Astrocyte of the cerebellum (primary cell): Measurements from ENCODE around the gene CLCN6.

Experiments used
- DNase-seq: peaks from one replicate; pipeline ENCODE4 v3.0.0-alpha.2; 2011; ENCODE audit warnings: low read depth
- H3K4me3 ChIP-seq: 2 replicates; pipeline ENCODE4 v1.5.1; 2011; ENCODE audit warnings: mild to moderate bottlenecking, low read depth, low read length, moderate library complexity
- CTCF ChIP-seq: IDR thresholded peaks from 2 replicates; pipeline ENCODE4 v1.5.1; 2012; ENCODE audit warnings: low read length, low read depth, moderate library complexity, mild to moderate bottlenecking; ENCODE audit errors: missing control alignments
- in situ Hi-C: cut with HindIII; loops from 2 replicates; pipeline ENCODE4 v1.10.0; 2017; ENCODE audit warnings: low sequenced_read_pairs

CLCN6 gene

GRCh38 chr1:11850156-11850555 is 44.2 kb downstream of the CLCN6 start:
- in situ Hi-C loops: no loop called here
- TF ChIP-seq CTCF: no peak
- H3K4me3 ChIP-seq: no peak overlapping the region
- DNase-seq: no peak

- no peak for DNase-seq
- H3K4me3 ChIP-seq: no peak overlapping the region
- in situ Hi-C loops: no loop called here
- TF ChIP-seq CTCF: no peak
Observed at GRCh38 chr1:11851180-11851579, 45.2 kb downstream of the CLCN6 start.

GRCh38 chr1:11854519-11854918 is 48.5 kb downstream of the CLCN6 start:
- in situ Hi-C loops: no loop called here
- no peak for DNase-seq
- no peak for TF ChIP-seq CTCF

GRCh38 chr1:11855430-11855829 is 49.4 kb downstream of the CLCN6 start:
- DNase-seq: no peak
- no peak overlapping the region for H3K4me3 ChIP-seq
- TF ChIP-seq CTCF: no peak
- in situ Hi-C loops: no loop called here

More at GRCh38 chr1:11854519-11854918, 48.5 kb downstream of the CLCN6 start:
- no peak overlapping the region for H3K4me3 ChIP-seq

- in situ Hi-C loops: no loop called here
- no peak for DNase-seq
- no peak for TF ChIP-seq CTCF
- H3K4me3 ChIP-seq: no peak overlapping the region
Observed at GRCh38 chr1:11856698-11857097, 50.7 kb downstream of the CLCN6 start.

GRCh38 chr1:11857164-11857851 is 51.3 kb downstream of the CLCN6 start:
- no peak for DNase-seq
- in situ Hi-C loops: no loop called here

More at GRCh38 chr1:11857164-11857851, 51.3 kb downstream of the CLCN6 start:
- H3K4me3 ChIP-seq: no peak overlapping the region
- no peak for TF ChIP-seq CTCF
